Right lobe of liver (tissue), 6 donors: ENCODE measurements around the gene OTOGL. TPM values are rescaled to one million over a fixed set of nuclear protein-coding genes. Genes with fewer than 3 reads are reported as not detected.
A peak's percentile ranks its signal among the peaks of the same experiment; 100 is the strongest.

Experiments
- ATAC-seq, 4 donors: fragments of 200-7000 bp; cut with Tn5 transposase; one replicate each; pipeline ENCODE4 v1.9.1; 2020; ENCODE audit warnings: mild to moderate bottlenecking in 4 of 4, moderate library complexity in 4 of 4
- DNase-seq, 3 donors: peaks; one replicate each; pipeline ENCODE4 v3.0.0-alpha.2; 2020
- H3K27ac ChIP-seq, 3 donors: fragments of 200-600 bp; one replicate each; pipeline ENCODE4 v1.8.0; 2022
- H3K27me3 ChIP-seq, 2 donors: fragments of 200-600 bp; one replicate each; pipeline ENCODE4 v1.8.0; 2022
- H3K36me3 ChIP-seq, 4 donors: fragments of 200-600 bp; sonication (generic) in 1 of 4; one replicate each; pipeline versions ENCODE4 v1.5.1 to v1.8.0; 2017 to 2022; ENCODE audit warnings: control low read depth in 1 of 4
- H3K4me1 ChIP-seq, 4 donors: fragments of 200-600 bp; sonication (generic) in 1 of 4; one replicate each; pipeline versions ENCODE4 v1.5.1 to v1.8.0; 2017 to 2022; ENCODE audit warnings: control low read depth in 1 of 4
- H3K4me3 ChIP-seq, 3 donors: fragments of 200-600 bp; one replicate each; pipeline ENCODE4 v1.8.0; 2022
- H3K9me3 ChIP-seq, 4 donors: fragments of 200-600 bp; sonication (generic) in 1 of 4; one replicate each; pipeline versions ENCODE4 v1.5.1 to v1.8.0; 2017 to 2022; ENCODE audit warnings: control low read depth in 1 of 4
- POLR2A ChIP-seq: fragments of 450-650 bp; IDR thresholded peaks from one replicate; pipeline ENCODE4 v1.6.1; 2017; ENCODE audit warnings: antibody characterized with exemption, mild to moderate bottlenecking
- WGBS: methylation state at CpG from one replicate; pipeline ENCODE4 v1.1.6; 2018; ENCODE audit warnings: low coverage, low lambda C conversion rate; ENCODE audit not compliant: insufficient coverage; ENCODE audit errors: missing lambda C conversion rate; 5-methylcytosine and 5-hydroxymethylcytosine counted together
- intact Hi-C, 2 donors: fragments of 100-400 bp; cut with DNase I; formaldehyde crosslinking; loops; one replicate each; pipeline versions ENCODE4 v1.11.2 to v1.14.1; 2022
- total RNA-seq, 6 experiments: library from RNA; depleted of rRNA in 2 of 6; stranded (reverse); fragments of >200 nt in 2 of 6; fragmentation: NEBNext Ultra II Directional in 3 of 6; extraction: Animal tissue kit (Norgen Biotek cat#: 25700) in 3 of 6; gene quantifications; one replicate each; pipeline versions ENCODE4 v1.1.0 to v1.2.4, GENCODE V29; 2016 to 2023
- TF ChIP-seq, protein P1 (sequence below), 4 donors: fragments of 200-600 bp in 3 of 4; fragments of 450-650 bp in 1 of 4; IDR thresholded peaks; one replicate each; pipeline versions ENCODE4 v1.5.1 to v1.8.0; 2016 to 2022; ENCODE audit warnings: antibody characterized with exemption in 4 of 4, mild to moderate bottlenecking in 2 of 4
- donor health status: DM: no; HTN: yes; CAD: no.
- donor health status: DM: no; HTN: no; CAD: no.
- donor health status: DM: no; HTN: no; CAD: no.
- donor health status: DM: no; HTN: yes; CAD: no.
- donor health status: DM: no; HTN: yes; CAD: no.

The OTOGL gene
- total RNA-seq, 6 experiments from 2014 or later, result 0.06 TPM; not detected in 5

- no peak for TF ChIP-seq POLR2A
- TF ChIP-seq, protein P1, sequence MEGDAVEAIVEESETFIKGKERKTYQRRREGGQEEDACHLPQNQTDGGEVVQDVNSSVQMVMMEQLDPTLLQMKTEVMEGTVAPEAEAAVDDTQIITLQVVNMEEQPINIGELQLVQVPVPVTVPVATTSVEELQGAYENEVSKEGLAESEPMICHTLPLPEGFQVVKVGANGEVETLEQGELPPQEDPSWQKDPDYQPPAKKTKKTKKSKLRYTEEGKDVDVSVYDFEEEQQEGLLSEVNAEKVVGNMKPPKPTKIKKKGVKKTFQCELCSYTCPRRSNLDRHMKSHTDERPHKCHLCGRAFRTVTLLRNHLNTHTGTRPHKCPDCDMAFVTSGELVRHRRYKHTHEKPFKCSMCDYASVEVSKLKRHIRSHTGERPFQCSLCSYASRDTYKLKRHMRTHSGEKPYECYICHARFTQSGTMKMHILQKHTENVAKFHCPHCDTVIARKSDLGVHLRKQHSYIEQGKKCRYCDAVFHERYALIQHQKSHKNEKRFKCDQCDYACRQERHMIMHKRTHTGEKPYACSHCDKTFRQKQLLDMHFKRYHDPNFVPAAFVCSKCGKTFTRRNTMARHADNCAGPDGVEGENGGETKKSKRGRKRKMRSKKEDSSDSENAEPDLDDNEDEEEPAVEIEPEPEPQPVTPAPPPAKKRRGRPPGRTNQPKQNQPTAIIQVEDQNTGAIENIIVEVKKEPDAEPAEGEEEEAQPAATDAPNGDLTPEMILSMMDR (IDR thresholded peaks at IDR 0.05), result no peak
- no peaks in the 10 kb centered on the region for H3K4me1 ChIP-seq
- ATAC-seq (no peak), DNase-seq (no peak)
- H3K27ac ChIP-seq, result no peak overlapping the region
- 75% methylated on average over 3 of the region's 3 CpGs for WGBS
- no peaks in the 10 kb centered on the region for H3K27me3 ChIP-seq
- no peaks in the 10 kb centered on the region for H3K36me3 ChIP-seq
- intact Hi-C loops, result no loop called here
- no peaks in the 10 kb centered on the region for H3K9me3 ChIP-seq
- no peak overlapping the region for H3K4me3 ChIP-seq
Measured at GRCh38 chr12:80413462-80413861, 314.1 kb downstream of the OTOGL start.

- ATAC-seq (no peak), DNase-seq (no peak)
- WGBS, result 26% methylated on average over 1 of the region's 1 CpG
- Histone ChIP-seq H3K27me3 (no peaks in the 10 kb centered on the region), H3K9me3 (no peaks in the 10 kb centered on the region), H3K4me3 (no peak overlapping the region), H3K36me3 (no peaks in the 10 kb centered on the region), H3K4me1 (no peaks in the 10 kb centered on the region), H3K27ac (no peak overlapping the region)
- intact Hi-C loops, result no loop called here
- TF ChIP-seq, protein P1 (IDR thresholded peaks at IDR 0.05), result no peak
- no peak for TF ChIP-seq POLR2A
Measured at GRCh38 chr12:80415466-80415865, 316.1 kb downstream of the OTOGL start.

- Histone ChIP-seq H3K4me3 (no peak overlapping the region), H3K9me3 (no peaks in the 10 kb centered on the region), H3K27me3 (no peaks in the 10 kb centered on the region), H3K4me1 (no peaks in the 10 kb centered on the region), H3K27ac (no peak overlapping the region), H3K36me3 (no peaks in the 10 kb centered on the region)
- DNase-seq (no peak), ATAC-seq (peak in 1 of 4 donors; percentile 19)
- intact Hi-C loops, result no loop called here
- no peak for TF ChIP-seq POLR2A
- TF ChIP-seq, protein P1 (IDR thresholded peaks at IDR 0.05), result no peak
Measured at GRCh38 chr12:80419644-80420043, 320.3 kb downstream of the OTOGL start.

DNA sequence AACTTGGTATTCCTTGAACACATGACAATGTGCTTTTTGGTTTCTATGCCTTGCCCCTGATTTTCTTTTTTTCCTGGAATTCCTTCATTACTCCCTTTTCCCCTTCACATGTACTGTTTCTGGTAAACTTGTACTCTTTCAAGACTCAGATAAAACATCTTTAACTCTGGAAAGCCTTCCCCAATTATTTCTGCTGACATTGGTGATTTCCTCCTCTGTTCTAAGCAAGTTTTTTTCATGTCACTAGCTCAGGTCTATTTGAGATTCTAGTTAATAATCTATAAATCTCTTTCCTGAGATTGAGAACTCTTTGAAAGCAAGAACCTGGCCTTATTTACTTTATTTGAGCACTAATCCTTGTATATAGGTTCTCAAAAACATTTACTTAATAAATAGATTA lies 320.7 kb downstream of the OTOGL start:
- TF ChIP-seq POLR2A, result no peak
- TF ChIP-seq, protein P1 (IDR thresholded peaks at IDR 0.05), result no peak
- Histone ChIP-seq H3K9me3 (no peaks in the 10 kb centered on the region), H3K27me3 (no peaks in the 10 kb centered on the region), H3K4me3 (no peak overlapping the region), H3K4me1 (no peaks in the 10 kb centered on the region), H3K36me3 (no peaks in the 10 kb centered on the region), H3K27ac (no peak overlapping the region)
- DNase-seq (no peak), ATAC-seq (no peak)
- intact Hi-C loops, result no loop called here

GRCh38 chr12:80422550-80422949 lies 323.2 kb downstream of the OTOGL start:
- Histone ChIP-seq H3K4me3 (no peak overlapping the region), H3K9me3 (no peaks in the 10 kb centered on the region), H3K27ac (no peak overlapping the region), H3K36me3 (no peaks in the 10 kb centered on the region), H3K4me1 (no peaks in the 10 kb centered on the region), H3K27me3 (no peaks in the 10 kb centered on the region)
- TF ChIP-seq POLR2A, result no peak
- TF ChIP-seq, protein P1 (IDR thresholded peaks at IDR 0.05), result no peak
- no peak for DNase-seq
- intact Hi-C loops, result no loop called here
- 27% methylated on average over 2 of the region's 2 CpGs for WGBS
- no peak for ATAC-seq
